Right ventricle myocardium superior (tissue), 1 donor: ENCODE results near the gene IL23R. TPM values are rescaled to one million over a fixed set of nuclear protein-coding genes. Genes with fewer than 3 reads are reported as not detected.
"Not testable (repeated sequence)": the region's sequence is repeated elsewhere in the genome, so short reads cannot be mapped to it uniquely, and the experiment has no call there.

ENCODE experiments used
- ATAC-seq: fragments of 200-7000 bp; cut with Tn5 transposase; one replicate; pipeline ENCODE4 v1.9.1; 2020; ENCODE audit warnings: mild to moderate bottlenecking; ENCODE audit not compliant: poor library complexity
- DNase-seq: peaks from one replicate; pipeline ENCODE4 v3.0.0-alpha.2; 2020
- intact Hi-C: fragments of 100-400 bp; cut with DNase I; formaldehyde crosslinking; loops from one replicate; pipeline ENCODE4 v1.11.2; 2022
- long read RNA-seq: library from polyadenylated mRNA; unstranded; transcript quantifications from one replicate; pipeline ENCODE4 v2.0.0, GENCODE V29; 2021
- total RNA-seq: library from RNA; stranded (reverse); fragmentation: NEBNext Ultra II Directional; extraction: Animal tissue kit (Norgen Biotek cat#: 25700); gene quantifications from one replicate; pipeline ENCODE4 v1.2.1, GENCODE V29; 2021
- donor health status: DM: no; HTN: yes; CAD: no; lungs with severe emphysema.

Gene IL23R, protein sequence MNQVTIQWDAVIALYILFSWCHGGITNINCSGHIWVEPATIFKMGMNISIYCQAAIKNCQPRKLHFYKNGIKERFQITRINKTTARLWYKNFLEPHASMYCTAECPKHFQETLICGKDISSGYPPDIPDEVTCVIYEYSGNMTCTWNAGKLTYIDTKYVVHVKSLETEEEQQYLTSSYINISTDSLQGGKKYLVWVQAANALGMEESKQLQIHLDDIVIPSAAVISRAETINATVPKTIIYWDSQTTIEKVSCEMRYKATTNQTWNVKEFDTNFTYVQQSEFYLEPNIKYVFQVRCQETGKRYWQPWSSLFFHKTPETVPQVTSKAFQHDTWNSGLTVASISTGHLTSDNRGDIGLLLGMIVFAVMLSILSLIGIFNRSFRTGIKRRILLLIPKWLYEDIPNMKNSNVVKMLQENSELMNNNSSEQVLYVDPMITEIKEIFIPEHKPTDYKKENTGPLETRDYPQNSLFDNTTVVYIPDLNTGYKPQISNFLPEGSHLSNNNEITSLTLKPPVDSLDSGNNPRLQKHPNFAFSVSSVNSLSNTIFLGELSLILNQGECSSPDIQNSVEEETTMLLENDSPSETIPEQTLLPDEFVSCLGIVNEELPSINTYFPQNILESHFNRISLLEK
- total RNA-seq = not detected
- long read RNA-seq = 0 reads

DNA sequence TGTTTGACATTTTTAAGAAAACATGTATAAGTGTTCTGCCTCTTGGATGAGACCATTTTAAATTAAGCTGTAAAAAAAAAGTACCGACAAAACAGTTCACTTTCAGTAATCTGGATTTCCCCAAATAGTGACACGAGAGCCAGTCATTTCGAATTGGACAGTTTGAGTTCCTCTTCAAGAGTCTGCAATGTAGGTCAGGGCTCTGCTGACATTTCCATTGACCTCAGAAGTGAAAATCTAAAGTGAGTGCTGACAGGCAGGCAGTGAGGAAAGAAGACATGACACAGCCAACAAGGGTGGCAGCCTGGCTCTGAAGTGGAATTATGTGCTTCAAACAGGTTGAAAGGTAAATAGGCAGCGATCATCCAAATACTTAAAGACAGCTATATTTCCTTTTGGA is at the start of gene IL23R:
Gene IL23R (plus strand): TSS at position 259 of the 400 bp plus-strand sequence. CDS start 1,667 bp downstream, outside the sequence.
- no peak for DNase-seq
- peak; percentile 93 for ATAC-seq
- intact Hi-C loops = no loop called here

DNA sequence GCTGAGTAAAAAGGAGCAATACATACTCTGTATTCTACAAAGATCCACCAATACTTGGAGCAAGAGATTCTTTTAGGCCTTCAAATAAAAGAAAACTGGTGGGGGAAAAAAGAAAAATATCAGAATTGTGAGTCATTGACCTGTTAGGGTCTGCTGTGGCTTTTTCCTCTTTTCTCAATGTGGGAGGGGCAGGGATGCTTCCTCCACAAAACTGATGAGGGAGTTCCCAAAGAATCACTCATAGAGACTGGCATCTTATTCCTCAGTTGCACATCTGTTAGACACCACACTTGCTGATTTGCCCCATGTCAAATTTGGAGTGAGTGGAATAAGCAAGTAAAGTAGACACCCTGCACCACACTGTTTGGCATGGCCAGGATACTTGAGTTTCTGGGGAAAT is 48.1 kb upstream of the IL23R start:
- no peak for DNase-seq
- intact Hi-C loops = no loop called here
- ATAC-seq = no peak

DNA sequence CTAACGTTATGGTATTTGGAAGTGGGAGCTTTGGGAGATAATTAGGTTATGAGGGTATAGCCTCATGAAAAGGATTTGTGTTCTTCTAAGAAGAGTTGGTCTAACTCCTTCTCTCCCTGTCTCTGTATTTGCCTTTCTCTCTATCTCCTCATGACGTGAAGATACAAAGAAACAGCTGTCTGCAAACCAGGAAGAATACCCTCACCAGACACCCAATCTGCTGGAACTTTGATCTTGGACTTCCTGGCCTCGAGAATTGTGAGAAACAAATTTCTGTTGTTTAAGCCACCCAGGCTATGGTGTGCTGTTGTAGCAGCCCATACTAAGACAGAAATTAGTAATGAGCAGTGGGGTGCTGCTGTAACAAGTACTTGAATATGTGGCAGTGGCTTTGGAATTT is 47.6 kb upstream of the IL23R start:
- ATAC-seq (no peak), DNase-seq (no peak)
- intact Hi-C loops = no loop called here

DNA sequence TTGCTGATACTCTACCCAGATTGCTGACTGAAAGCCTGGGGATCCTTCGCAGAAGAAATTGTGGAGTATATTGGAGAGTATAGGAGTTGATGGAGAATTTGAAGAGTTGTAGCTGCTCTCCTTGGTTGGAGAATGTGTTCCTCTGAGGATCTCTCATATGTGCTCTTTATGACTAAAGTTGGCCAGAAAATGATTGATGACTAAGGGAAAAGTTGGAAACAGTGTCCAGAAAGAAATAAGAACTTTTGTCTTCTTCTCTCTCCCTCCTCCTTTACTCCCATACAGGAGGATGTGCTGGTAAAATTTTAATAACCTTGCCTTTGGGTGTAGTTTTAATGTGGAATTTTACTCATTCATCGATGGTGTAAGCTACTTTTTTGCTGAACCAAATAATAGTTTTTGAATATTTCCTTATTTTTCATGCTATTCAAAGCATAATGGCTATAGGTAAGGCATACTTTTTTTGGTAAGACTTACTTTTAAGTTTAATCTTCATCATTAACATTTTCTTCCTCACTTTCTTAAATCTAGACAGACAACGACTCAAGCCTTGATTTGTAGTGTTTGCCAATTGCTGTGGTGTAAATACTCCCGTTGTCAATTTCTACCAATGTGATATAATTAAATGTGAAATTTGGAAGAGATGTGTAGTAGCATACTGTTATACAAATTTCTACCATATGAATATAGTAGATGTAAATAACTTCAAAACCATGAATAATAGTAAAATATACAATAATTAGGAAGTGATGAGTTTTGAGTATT is 45.2 kb upstream of the IL23R start:
- ATAC-seq (no peak), DNase-seq (no peak)
- intact Hi-C loops = no loop called here

DNA sequence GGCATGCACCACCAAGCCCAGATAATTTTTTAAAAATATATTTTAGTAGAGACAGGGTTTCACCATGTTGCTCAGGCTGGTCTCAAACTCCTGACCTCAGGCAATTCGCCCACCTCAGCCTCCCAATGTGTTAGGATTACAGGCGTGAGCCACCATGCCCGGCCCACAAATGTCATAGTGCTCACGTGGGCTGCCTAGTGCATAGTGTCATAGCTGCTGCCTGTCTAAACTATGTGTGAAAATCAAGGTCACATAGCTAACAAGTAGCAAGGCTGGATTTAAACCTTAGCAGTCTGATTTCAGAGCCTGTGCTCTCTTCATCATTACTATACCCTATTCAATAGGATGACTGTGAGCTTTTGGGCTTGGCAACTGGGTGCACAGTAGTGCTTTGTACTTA is 41.8 kb upstream of the IL23R start:
- no peak for ATAC-seq
- intact Hi-C loops = no loop called here
- no peak for DNase-seq

DNA sequence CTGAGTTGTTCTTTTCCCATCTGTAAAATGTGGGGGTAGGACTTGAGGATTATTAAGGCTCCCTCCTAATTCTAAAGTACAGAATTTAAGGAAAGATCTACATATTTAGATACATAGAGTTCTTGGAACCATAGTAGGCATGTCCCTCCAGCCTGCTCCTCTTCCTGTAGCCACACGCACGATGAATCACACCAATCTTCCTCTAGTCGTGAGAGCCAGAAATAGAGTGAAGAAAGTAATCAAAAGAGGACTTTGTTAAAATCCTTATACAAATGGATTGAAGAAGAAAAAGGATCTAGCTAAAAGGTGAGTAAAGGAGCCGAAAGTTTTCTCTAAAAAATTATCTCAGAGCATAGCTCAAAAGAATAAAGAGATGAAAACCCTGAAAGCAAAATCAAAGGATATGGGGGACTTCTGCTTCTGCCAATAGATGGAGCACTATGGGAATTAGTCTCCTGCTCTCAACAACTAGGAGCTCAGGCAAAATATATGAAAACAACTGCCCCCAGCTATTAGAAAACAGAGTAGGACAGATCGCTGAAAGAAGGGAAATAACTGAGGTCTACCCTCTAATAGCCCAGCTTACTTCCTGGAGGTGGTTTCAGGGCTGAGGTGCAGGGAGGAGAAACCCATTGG is 40.0 kb upstream of the IL23R start:
- DNase-seq (no peak), ATAC-seq (no peak)
- intact Hi-C loops = no loop called here

DNA sequence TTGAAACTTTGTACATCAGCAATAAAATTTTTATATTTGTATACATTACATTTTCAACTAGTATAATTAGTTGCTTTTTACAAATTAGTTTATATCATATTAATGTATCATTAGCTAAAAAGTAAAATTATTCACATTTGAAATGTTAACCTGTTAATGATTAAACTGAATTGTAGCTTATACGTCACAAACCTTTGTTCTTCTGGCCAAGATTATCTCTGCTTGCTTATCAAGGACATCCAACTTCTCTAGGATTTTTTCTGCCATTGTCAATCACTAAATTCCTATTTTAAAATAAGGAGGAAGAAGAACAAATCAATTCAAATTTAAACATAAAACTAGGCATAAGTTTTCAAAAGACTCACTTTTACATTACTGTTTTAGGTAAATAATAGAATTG is 39.3 kb upstream of the IL23R start:
- DNase-seq (no peak), ATAC-seq (no peak)
- intact Hi-C loops = no loop called here

DNA sequence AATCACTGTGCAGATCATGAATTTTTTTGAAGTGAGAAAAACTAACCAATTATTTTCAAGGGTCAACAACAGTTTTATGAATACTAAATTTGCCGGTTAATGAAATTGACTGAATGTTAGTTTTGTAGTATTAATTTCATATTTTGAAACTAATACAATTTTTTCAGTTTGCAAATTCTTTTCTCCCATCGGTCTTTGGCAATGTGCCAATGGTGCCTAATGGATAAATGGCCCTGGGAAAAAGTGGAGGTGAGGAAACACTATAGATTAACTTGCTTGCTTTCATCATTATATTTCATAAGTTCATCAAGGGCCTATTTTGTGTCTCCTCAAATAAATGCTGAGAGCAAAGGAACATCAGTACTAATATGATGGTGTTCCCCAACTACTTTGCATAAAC is 35.6 kb upstream of the IL23R start:
- intact Hi-C loops = no loop called here
- ATAC-seq = no peak
- no peak for DNase-seq

DNA sequence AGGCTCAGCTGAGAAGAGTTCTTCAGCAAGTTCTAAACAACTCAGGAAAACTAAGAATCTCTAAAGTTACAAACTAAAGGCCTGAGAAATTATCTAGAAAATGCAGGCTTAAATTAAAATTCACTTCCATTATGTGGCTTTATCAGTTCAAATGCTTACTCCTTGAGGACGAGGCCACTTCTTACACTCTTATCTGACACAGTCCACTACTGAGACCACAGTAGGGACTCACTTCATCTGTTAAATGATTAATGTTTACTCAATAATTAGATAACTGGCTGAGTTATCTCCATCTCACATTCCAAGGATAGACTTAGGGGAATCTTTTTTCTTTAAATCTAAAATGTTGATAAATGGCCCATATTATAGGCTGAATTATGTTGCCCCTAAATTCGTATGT is 33.1 kb upstream of the IL23R start:
- no peak for ATAC-seq
- intact Hi-C loops = no loop called here

DNA sequence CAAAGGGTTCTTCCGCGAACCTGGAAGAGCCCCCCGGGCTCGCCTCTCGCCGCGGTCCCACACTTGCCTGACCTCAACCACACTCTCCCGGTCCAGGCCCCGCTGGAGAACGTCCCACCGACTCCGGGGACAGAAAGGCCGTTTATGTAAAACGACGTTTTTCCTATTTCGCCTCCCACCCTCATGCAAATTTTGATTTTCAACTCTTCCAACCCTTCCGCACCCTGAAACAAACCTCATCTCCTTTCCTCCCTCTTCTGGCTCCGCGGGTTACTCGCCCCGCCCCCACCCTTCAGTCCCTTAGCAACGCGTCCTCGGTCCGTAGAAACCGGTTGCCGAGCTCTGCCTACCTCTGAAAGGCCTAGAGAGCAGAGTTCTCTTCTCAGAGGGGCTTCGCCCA is 31.6 kb upstream of the IL23R start, which contains the start of gene C1orf141:
Gene C1orf141 (minus strand): TSS at position 276 of the 400 bp plus-strand sequence. CDS start 7,730 bp downstream, outside the sequence.
- intact Hi-C loops = no loop called here
- ATAC-seq = peak; percentile 83
- no peak for DNase-seq

More for the DNA sequence above, 33.1 kb upstream of the IL23R start:
- no peak for DNase-seq

DNA sequence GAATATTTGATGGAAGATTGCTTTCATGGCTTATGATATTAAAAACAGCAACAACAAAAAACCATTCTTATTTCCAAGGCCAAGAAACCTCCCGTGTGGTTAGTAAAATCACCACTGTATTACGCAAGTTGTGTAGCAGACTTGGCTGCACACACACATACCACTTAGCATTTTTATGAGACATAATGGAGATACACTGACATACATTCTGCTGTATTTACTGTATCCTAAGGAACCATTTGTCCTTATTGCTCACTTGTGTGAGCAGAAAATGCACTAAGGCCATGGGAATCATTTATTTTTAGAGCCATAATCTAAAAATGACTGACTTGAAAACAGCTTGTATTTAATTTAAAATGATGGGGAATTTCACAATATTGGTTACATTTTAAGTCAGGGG is 30.9 kb upstream of the IL23R start:
- intact Hi-C loops = no loop called here
- DNase-seq = no peak
- peak; percentile 69 for ATAC-seq

DNA sequence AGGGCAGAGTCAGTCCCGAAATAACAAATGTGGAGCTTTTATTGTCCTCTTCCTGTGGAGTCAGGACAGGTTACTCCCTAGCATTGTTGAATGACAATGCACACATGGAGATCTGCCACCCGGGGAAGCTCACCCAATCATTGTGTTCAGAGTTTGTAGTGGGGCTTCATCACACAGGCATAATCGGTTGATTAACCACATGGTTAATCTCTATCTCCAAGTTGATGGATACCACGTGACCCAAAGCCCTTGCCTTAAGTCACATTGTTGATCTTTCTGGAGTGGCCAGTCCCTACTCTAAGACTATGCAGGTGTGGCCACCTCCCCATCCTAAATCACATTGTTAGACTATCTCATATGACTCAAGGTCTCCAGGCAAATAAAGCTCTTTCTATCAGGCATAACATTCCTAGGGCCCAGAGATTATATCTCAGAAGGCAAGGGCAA is 28.9 kb upstream of the IL23R start:
- DNase-seq (no peak), ATAC-seq (no peak)
- intact Hi-C loops = no loop called here

DNA sequence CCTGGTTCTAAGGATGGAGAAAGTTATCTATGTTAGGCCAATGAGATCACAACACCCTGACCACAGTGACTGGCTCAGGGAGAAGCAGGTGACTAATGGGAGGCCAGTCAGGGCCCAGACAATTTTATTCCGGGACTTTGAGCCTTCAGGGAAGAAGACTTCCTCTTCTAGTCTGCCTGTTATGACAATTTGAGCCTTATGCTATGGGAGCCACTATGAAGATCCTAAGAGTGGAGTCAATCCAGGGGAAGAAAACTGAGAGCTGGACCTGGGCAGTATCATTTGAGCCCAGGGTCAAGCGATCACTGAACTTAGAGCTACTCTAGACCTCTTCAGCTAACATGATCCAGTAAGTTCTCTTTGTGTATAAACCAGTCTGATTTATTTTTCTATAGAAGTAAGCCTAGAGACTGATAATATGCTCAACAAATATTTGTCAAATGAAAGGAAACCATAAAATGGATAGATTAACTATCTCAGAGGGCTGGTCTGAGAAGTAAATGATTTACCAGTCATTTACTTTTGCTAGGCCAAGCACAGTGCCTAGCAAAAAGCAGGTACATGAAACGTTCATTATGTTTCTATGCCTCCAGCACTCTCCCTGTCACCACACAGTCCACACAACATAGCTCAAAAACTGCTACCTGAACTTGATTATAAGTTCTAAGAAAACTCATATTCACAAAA is 27.3 kb upstream of the IL23R start:
- no peak for ATAC-seq
- intact Hi-C loops = no loop called here
- no peak for DNase-seq

DNA sequence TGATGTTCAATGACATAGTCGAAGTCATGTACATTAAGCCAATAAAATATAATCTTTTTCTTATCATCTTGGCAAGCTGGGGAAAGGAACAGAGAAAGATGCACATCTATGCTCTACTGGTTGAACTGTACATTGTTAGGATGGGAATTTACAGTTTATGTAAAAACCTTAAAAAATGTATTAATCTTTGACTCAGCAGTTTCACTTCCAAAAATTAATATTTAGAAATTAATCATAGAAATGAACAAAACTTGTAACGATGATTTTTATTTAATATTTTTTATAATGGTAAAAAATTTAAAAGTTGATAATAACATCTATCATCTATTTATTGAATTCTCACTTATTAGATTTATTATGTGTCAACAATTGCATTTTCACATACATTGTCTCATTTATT is 25.8 kb upstream of the IL23R start:
- DNase-seq (no peak), ATAC-seq (no peak)
- intact Hi-C loops = loop anchor here (5.0 kb wide), 1 partner anchor 368 kb away; no protein-coding TSS in a partner anchor

DNA sequence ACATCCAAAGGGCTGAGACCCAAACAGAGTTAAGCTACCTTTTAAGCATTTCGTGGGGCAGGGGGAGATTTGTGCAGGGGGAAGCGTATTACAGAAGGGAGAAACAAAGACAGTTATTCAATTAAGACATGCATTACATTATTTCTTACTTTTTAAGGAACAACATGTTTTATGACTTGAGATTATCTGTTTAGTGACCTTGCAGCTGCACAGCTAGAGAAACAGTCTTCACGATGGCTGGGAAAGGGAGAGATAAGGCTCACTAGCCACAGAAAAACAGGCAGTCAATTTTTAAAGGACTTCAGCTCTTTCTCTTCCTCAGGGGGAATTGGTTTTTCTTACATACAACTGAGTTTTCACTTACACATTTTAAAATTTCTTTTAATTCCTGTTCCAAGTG is 24.4 kb upstream of the IL23R start:
- DNase-seq, ATAC-seq: not testable (repeated sequence)
- intact Hi-C loops = loop anchor here (5.0 kb wide), 1 partner anchor 370 kb away; no protein-coding TSS in a partner anchor

DNA sequence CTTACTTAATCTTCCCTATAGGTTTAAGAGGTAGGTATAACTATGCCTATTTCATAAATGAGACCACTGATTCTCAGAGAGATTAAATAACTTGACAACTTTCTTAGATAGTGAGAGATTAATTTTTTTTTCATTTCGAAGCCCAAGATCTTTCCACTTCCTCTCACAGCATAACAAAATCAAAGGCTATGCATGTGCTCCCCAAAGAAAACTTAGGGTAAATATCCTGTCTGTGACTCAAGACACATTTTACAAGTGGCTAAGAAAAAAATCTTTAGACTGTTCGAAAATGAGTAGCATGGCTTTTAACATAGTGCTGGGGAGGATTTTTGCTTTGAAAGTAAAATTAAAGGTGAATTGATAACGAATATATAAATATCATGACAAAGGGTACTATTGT is 23.3 kb upstream of the IL23R start:
- DNase-seq (no peak), ATAC-seq (no peak)
- intact Hi-C loops = loop anchor here (5.0 kb wide), 1 partner anchor 371 kb away; no protein-coding TSS in a partner anchor

DNA sequence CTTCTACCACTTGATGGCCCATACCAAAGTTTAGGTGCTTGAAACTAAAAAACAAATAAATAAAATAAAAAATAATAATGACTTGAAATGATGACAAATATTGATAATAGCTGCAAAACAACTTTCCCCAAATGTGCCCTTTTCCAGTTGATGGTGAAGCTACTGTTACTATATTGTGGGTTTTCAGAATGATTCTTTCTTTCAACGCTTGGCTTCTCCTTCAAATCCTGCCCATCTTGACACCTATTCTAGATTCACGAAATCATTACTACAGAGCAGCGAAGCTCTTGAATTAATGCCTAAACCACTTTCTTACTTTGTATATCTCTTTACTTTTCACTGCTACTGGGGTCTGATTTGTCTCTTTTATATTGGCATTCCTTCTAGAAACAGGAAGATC is 22.3 kb upstream of the IL23R start:
- intact Hi-C loops = loop anchor here (5.0 kb wide), 1 partner anchor 372 kb away; no protein-coding TSS in a partner anchor
- no peak for ATAC-seq
- no peak for DNase-seq

DNA sequence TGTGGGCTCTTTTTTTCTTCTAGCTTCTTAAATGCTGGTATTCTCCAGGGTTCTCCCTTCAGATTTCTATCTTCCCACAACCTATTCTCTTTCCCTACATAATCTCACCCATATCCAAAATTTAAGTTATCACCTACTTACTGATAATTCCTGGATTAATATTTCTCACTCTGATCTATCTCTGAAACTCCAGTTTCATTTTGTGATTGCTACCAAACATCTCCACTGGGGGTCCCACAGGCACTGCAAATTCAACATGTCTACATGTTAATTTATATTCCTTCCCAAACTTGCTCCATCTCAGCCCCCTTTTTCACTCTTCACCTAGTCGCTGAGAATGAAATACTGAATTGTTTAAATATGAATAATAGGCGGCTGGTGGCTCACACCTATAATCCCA is 21.6 kb upstream of the IL23R start:
- ATAC-seq (no peak), DNase-seq (no peak)
- intact Hi-C loops = loop anchor here (5.0 kb wide), 1 partner anchor 372 kb away; no protein-coding TSS in a partner anchor
